HL-60/S4 treated with retinoic acid at 250 ng/mL for 4 days and 3 days (cell line): Measurements from ENCODE around the gene CNKSR3.

Source experiments
- in situ Hi-C: fragments of 300-500 bp; cut with MboI; formaldehyde crosslinking; loops from 2 replicates; pipeline ENCODE4 v1.7.0; 2022; ENCODE audit warnings: low sequenced_read_pairs

CNKSR3 gene

DNA sequence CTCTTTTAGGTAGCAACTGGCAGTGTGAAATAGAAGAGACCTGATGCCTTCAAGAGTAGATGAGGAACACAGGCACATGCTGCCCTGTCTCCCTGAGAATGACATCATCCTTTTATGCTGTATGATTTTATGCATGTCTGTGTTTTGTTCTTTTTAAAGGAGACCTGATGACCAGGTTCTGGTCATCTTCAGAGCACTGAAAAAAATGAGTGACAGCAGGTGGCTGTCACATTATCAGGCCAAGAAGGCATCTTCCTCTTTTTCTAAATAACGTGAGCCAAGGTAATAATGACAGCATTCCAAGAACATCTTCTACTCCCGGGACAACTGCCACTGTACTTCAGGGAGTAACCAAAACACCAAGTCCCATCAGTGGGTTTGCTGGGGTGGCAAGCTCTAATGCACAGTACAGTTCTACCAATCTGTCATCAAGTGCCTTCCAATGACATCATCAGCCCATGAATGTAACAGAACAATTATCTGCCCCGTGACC lies 28.9 kb downstream of the CNKSR3 start:
- in situ Hi-C loops, result no loop called here

GRCh38 chr6:154479771-154480639 lies 30.5 kb downstream of the CNKSR3 start:
- in situ Hi-C loops, result no loop called here

GRCh38 chr6:154479351-154479769 lies 31.1 kb downstream of the CNKSR3 start:
- in situ Hi-C loops, result no loop called here

DNA sequence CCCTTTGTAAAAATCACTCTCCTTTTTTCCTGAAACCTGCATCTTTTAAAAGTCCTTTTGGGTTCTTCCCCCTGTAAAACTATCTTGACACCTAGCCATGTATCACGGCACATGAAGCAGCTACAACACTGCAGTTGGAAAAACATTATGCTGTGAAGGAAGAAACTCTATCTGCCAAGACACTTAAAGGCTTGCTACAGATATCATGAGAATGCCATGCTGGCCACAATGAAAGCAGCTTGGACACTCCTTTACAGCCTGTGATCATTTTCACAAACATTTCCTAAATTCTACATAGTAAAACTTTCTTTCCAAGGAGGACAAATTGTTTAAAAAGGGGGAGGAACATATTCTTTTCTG lies 31.8 kb downstream of the CNKSR3 start:
- in situ Hi-C loops, result no loop called here

- in situ Hi-C loops, result no loop called here
Measured at GRCh38 chr6:154478021-154478700, 32.3 kb downstream of the CNKSR3 start.

DNA sequence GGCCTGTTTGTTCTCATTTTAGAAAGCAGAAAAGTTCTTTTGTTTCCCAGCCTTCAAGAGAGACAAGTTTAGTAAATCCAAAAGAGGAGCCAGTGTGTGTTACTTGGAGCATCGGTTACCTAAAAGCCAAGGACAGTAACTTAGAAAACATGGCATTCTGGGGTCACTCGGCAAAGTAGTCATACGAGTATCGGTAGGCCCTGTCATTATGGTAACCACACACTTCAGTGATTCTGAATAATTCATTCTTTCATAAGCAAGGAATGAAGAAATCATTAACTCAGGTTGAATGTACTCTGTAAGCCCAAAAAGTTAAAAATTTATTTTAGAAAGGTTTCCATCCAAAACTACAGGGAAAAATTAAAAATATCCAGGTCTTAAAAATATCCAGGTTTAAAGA lies 34.0 kb downstream of the CNKSR3 start:
- in situ Hi-C loops, result no loop called here

DNA sequence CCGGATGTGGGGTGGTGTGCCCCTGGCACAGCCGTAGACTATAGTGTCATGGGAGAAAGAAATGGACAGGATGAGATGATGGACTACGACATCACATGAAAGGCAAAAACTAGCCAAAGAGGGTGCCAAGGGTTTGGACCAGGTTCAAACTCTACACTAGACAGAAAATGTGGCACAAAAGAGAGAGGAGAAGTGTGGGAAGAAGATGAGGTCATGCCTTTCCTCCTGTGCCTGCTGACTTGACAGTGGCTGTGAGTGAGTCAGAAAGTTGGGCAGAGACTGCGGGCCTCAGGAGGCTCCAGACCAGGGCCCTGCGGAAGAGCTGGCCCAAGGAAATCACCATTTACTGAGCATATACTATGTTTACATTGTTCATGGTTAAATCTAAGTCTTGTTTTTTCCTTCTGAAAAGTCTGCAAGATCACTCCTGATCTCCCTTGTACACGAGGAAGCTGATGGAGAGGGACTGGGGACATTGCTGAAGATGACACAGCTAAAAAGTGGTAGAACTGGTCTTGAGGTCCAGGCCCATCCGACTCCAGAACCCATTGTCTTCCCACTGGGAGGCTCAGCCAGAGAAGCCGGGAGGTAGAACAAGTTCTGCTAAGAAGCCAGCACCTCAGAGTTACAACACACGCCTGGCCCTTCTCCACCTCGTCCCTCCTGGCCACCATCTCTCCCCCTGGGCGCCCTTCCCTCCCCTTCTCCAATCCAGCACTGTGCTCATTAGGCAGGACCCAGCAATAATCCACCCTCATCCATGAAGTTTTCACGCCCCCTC lies 35.6 kb downstream of the CNKSR3 start:
- in situ Hi-C loops, result no loop called here

DNA sequence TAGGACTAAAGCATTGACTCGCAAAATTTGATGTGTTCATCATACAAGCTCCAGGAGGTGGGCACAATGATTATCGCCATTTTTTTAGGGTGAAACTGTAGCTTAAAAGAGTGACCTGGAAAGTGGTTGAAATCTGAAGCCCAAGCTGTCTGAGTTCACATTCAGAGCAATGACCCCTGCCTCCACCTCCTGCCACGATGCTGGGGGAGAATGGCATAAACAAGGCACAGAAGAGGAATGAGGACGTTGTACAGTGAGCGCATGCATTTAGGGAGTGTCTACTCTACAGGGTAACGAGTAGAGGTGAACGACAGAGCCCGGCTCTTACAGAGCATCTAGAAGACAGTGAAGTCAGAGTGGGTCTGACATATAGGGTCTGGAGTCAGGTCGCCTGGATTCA lies 37.2 kb downstream of the CNKSR3 start:
- in situ Hi-C loops, result no loop called here

GRCh38 chr6:154471609-154472362 lies 38.7 kb downstream of the CNKSR3 start:
- in situ Hi-C loops, result no loop called here

- in situ Hi-C loops, result no loop called here
Measured at GRCh38 chr6:154469306-154469935, 41.1 kb downstream of the CNKSR3 start.

DNA sequence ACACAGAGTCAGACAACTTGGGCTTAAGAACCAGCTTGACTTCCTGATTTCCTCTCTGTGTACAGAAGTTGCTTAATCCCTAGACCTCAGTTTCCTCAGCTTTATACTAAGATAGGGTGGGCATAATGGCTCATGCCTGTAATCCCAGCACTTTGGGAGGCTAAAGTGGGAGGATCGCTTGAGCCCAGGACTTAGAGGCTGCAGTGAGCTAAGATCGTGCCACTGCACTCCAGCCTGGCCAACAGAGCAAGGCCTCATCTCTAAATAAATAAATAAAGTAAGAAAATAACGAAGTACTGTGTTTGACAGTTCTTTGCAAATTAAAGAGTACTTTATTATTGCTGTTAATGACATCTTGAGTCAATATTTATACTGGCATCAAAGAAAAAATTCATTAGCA lies 41.7 kb downstream of the CNKSR3 start:
- in situ Hi-C loops, result no loop called here

- in situ Hi-C loops, result no loop called here
Measured at GRCh38 chr6:154466971-154467679, 43.4 kb downstream of the CNKSR3 start.

GRCh38 chr6:154466139-154466538 lies 44.3 kb downstream of the CNKSR3 start:
- in situ Hi-C loops, result no loop called here

- in situ Hi-C loops, result no loop called here
Measured at GRCh38 chr6:154463573-154464419, 46.7 kb downstream of the CNKSR3 start.

DNA sequence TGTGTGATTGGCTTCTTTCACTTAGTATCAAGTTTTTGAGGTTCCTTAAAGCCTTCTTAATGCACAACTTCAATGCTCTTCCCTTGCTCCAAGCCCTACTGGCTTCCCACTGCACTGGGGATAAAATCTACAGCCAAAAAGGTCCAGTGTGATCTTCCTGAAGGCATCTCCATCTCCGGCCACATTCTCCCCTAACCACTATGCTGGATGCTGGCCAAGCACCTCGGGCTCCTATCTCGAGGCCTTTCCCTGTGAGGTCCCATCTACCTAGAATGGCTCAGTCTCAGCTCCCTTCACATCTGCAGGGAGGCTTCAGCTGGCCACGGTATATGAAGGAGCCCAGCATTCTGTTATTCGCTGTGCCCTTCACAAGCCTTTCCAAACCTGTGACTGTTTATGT lies 48.1 kb downstream of the CNKSR3 start:
- in situ Hi-C loops, result no loop called here

DNA sequence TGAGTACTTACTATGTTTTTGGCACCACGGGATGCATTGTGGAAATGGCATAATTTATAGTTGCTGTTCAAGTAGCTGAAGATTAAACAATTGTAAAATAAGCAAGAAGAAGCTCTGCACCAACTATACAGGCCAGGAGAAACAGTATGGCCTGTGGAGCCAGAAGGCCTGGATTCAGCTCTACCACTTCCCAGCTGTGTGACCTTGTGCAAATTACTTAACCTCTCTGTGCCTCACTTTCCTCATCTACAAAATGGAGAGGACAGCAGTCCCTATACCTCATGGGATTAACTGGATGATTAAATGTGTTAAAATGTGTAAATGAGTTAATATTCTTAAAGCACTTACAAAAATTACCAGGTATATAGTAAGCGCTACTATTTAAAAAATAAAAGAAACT lies 49.1 kb downstream of the CNKSR3 start:
- in situ Hi-C loops, result no loop called here

GRCh38 chr6:154460306-154461071 lies 50.0 kb downstream of the CNKSR3 start:
- in situ Hi-C loops, result no loop called here

GRCh38 chr6:154459513-154459912 lies 51.0 kb downstream of the CNKSR3 start:
- in situ Hi-C loops, result no loop called here
